Fibroblast of skin of back (primary cell): ENCODE measurements around the gene CNTLN.
"Not testable (repeated sequence)": the region's sequence is repeated elsewhere in the genome, so short reads cannot be mapped to it uniquely, and the experiment has no call there.

Source experiments
- DNase-seq: peaks from one replicate; pipeline ENCODE4 v3.0.0-alpha.2; 2013

CNTLN gene

GRCh38 chr9:17319864-17320263 is 185.0 kb downstream of the CNTLN start:
- DNase-seq = no peak

GRCh38 chr9:17322882-17323864 is 188.3 kb downstream of the CNTLN start:
- no peak for DNase-seq

- no peak for DNase-seq
These were observed 193.5 kb downstream of the CNTLN start for GRCh38 chr9:17328331-17328730.

GRCh38 chr9:17330097-17330496 is 195.3 kb downstream of the CNTLN start:
- peak; percentile 6 for DNase-seq

GRCh38 chr9:17332115-17332514 is 197.3 kb downstream of the CNTLN start:
- DNase-seq = no peak

GRCh38 chr9:17339156-17339555 is 204.3 kb downstream of the CNTLN start:
- DNase-seq = no peak

- DNase-seq = no peak
These were observed 207.9 kb downstream of the CNTLN start for GRCh38 chr9:17342696-17343095.

- DNase-seq = peak; percentile 53
These were observed 215.0 kb downstream of the CNTLN start for GRCh38 chr9:17349831-17350230.

- not testable (repeated sequence) for DNase-seq
These were observed 219.2 kb downstream of the CNTLN start for GRCh38 chr9:17354006-17354405.

- DNase-seq = no peak
These were observed 226.5 kb downstream of the CNTLN start for GRCh38 chr9:17361378-17361777.

GRCh38 chr9:17367035-17367434 is 232.2 kb downstream of the CNTLN start:
- DNase-seq = no peak

GRCh38 chr9:17380126-17380861 is 245.5 kb downstream of the CNTLN start:
- DNase-seq = no peak

GRCh38 chr9:17387565-17387964 is 252.7 kb downstream of the CNTLN start:
- DNase-seq = no peak

GRCh38 chr9:17389026-17389425 is 254.2 kb downstream of the CNTLN start:
- no peak for DNase-seq

GRCh38 chr9:17394881-17395510 is 260.2 kb downstream of the CNTLN start:
- no peak for DNase-seq

- not testable (repeated sequence) for DNase-seq
These were observed 262.4 kb downstream of the CNTLN start for GRCh38 chr9:17397166-17397728.

GRCh38 chr9:17398350-17398749 is 263.5 kb downstream of the CNTLN start:
- DNase-seq = no peak

GRCh38 chr9:17401858-17402257 is 267.0 kb downstream of the CNTLN start:
- peak; percentile 23 for DNase-seq

- peak; percentile 25 for DNase-seq
These were observed 267.5 kb downstream of the CNTLN start for GRCh38 chr9:17402309-17402708.

GRCh38 chr9:17403539-17403938 is 268.7 kb downstream of the CNTLN start:
- DNase-seq = no peak

GRCh38 chr9:17414986-17415385 is 280.1 kb downstream of the CNTLN start:
- DNase-seq = no peak

GRCh38 chr9:17422994-17423680 is 288.3 kb downstream of the CNTLN start:
- no peak for DNase-seq
